ENCODE measurements around the gene SRPK2.
"Not testable (repeated sequence)": the region's sequence is repeated elsewhere in the genome, so short reads cannot be mapped to it uniquely, and the experiment has no call there.

SRPK2 gene

GRCh38 chr7:105336009-105336408 lies 52.7 kb downstream of the SRPK2 start:
- DNase-seq = no peak

- DNase-seq = not testable (repeated sequence)
Observed at GRCh38 chr7:105332661-105333060, 56.1 kb downstream of the SRPK2 start.

- DNase-seq = no peak
Observed at GRCh38 chr7:105330526-105330925, 58.2 kb downstream of the SRPK2 start.

GRCh38 chr7:105327201-105327600 lies 61.5 kb downstream of the SRPK2 start:
- DNase-seq = no peak

- no peak for DNase-seq
Observed at GRCh38 chr7:105325216-105325904, 63.4 kb downstream of the SRPK2 start.

- not testable (repeated sequence) for DNase-seq
Observed at GRCh38 chr7:105324606-105325005, 64.1 kb downstream of the SRPK2 start.

GRCh38 chr7:105323366-105323765 lies 65.4 kb downstream of the SRPK2 start:
- DNase-seq = no peak

GRCh38 chr7:105322655-105323277 lies 66.0 kb downstream of the SRPK2 start:
- DNase-seq = no peak

- DNase-seq = no peak
Observed at GRCh38 chr7:105321754-105322455, 66.8 kb downstream of the SRPK2 start.

GRCh38 chr7:105320896-105321295 lies 67.8 kb downstream of the SRPK2 start:
- no peak for DNase-seq

- DNase-seq = no peak
Observed at GRCh38 chr7:105319578-105319977, 69.1 kb downstream of the SRPK2 start.

GRCh38 chr7:105316578-105317344 lies 72.0 kb downstream of the SRPK2 start:
- DNase-seq = no peak

- DNase-seq = no peak
Observed at GRCh38 chr7:105315357-105315756, 73.4 kb downstream of the SRPK2 start.

GRCh38 chr7:105309235-105310169 lies 79.2 kb downstream of the SRPK2 start:
- DNase-seq = no peak

- DNase-seq = no peak
Observed at GRCh38 chr7:105307163-105307672, 81.5 kb downstream of the SRPK2 start.

- DNase-seq = no peak
Observed at GRCh38 chr7:105306298-105306748, 82.4 kb downstream of the SRPK2 start.

- no peak for DNase-seq
Observed at GRCh38 chr7:105305633-105306032, 83.1 kb downstream of the SRPK2 start.

GRCh38 chr7:105304040-105304895 lies 84.5 kb downstream of the SRPK2 start:
- no peak for DNase-seq

- DNase-seq = not testable (repeated sequence)
Observed at GRCh38 chr7:105300587-105300986, 88.1 kb downstream of the SRPK2 start.

GRCh38 chr7:105298439-105298894 lies 90.3 kb downstream of the SRPK2 start:
- DNase-seq = no peak

GRCh38 chr7:105297985-105298384 lies 90.7 kb downstream of the SRPK2 start:
- no peak for DNase-seq

Data from islet precursor cell (in vitro differentiated cells).